HG03060 (cell line): Measurements from ENCODE around the gene USP54.
A peak's percentile ranks its signal among the peaks of the same experiment; 100 is the strongest.

Source experiments
- ATAC-seq: cut with Tn5 transposase; IDR thresholded peaks from one replicate; pipeline ENCODE4 v1.9.1; 2021; ENCODE audit warnings: low read depth, moderate number of reproducible peaks; ENCODE audit not compliant: unreplicated experiment

Gene USP54

GRCh38 chr10:73534857-73535256, 56.3 kb downstream of the USP54 start:
- no peak for ATAC-seq

DNA sequence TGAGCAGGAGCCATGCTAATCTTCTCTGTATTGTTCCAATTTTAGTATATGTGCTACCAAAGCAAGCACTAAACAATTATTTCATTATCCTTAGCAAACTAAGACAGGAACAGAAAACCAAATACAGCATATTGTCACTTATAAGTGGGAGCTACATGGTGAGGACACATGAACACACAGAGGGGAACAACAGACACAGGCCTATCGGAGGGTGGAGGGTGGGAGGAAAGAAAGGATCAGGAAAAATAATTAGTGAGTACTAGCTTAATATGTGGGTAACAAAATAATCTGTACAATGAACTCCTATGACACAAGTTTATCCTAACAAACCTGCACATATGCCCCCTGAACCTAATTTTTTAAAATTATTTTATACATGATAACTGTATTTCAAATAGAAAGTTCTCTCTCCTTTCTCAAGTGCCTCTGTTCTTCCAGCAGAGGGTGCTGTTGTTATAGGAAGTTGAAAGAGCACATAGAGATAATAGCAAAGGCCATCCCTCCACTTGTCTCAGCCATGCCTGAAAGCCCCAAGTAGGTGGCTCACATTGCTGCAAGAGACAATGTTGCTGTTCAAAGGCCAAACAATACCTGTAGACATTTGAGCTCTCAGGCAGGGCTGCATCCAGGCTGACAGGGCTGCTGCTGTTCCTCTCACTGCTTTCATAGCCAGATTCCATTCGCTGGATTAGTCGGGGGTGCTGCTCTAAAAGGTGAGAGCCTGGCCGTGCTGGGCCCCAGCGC, 61.9 kb downstream of the USP54 start:
- no peak for ATAC-seq

- ATAC-seq = no peak
Measured at GRCh38 chr10:73522263-73522662, 68.9 kb downstream of the USP54 start.

- no peak for ATAC-seq
Measured at GRCh38 chr10:73519336-73519735, 71.8 kb downstream of the USP54 start.

DNA sequence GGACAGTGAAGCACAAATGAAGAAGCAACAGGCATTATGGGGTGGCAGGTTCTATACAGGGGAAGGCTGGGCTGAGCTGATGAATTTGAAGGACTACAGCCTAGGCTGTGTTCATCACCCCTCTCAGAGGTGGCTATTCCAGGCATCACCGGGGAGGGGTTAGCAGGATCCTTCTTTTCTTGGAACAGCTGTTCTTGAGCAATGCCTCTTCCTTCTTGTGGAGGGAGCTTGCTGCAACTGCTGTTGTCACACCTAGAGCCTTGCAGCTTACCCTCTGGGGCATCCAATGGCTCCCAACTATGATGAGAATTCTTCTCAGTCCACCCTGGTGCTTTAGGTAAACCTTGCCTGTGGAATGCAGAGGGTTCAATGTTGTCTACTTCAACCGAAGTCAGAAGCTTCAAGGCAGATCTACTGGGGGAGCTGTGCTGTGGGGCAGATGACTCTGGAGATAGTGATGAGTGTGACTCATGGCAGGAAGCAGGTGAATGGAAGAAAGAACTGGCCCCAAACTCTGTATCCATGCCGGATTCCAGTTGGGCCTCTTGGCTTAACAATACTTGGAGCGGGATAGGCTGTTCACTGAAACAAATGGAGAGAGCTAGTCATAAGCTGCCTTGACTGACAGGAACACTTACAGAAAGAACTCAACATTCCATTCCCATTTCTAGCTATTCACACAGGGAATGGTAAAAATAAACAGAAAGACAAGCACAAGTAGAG, 73.8 kb downstream of the USP54 start:
- no peak for ATAC-seq

- ATAC-seq = no peak
Measured at GRCh38 chr10:73512207-73512743, 78.9 kb downstream of the USP54 start.

DNA sequence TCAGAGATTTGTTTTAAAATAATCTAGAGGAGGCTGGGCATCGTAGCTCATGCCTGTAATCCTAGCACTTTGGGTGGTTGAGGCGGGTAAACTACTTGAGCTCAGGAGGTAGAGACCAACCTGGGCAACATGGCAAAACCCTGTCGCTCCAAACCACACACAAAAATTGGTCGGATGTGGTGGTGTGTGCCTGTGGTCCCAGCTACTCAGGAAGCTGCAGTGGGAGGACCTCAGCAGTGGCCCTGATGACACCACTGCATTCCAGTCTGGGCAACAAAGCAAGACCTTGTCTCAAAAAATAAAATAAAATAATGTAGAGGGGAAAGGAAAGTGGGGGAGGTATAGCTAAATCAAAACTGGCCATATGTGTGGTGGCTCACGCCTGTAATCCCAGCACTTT, 81.4 kb downstream of the USP54 start:
- ATAC-seq = no peak

DNA sequence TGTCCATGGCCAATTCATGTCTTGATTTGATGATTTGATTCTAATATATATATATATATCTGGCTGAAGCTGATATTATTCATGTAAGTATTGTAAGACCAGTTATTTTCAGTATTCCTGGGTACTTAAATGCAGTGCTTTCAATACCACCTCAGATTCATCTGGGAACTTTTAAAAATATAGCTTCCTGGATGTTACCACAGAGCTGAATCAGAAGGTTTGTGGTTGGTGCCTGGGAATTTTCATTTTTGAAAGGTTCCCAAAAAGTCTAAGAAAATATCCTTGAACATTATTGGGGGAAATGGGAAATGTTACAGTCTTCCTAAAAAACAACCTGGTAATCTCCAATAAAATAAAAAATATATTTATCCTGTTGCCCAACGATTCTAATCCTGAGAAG, 84.7 kb downstream of the USP54 start:
- ATAC-seq = no peak

- ATAC-seq = no peak
Measured at GRCh38 chr10:73506074-73506473, 85.1 kb downstream of the USP54 start.

DNA sequence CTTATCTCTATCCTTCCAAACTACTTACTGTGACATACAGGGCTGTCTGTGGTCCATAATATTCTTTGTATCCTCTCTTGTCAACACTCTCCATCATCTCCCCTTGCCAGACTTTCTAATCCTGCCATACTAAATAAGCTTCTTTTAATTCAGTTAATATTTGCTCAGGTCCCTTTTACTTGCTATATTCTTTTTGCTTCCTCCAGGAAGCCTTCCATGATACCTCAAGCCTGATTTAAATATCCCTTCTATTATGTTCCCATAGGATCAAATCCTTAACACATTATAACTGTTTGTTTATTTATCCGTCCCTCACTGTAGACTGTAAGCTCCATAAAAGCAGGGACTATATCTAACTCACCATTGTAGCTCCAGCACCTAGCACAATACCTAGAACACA, 88.1 kb downstream of the USP54 start:
- no peak for ATAC-seq

- ATAC-seq = no peak
Measured at GRCh38 chr10:73501651-73502050, 89.5 kb downstream of the USP54 start.

- ATAC-seq = no peak
Measured at GRCh38 chr10:73497623-73498022, 93.5 kb downstream of the USP54 start.

DNA sequence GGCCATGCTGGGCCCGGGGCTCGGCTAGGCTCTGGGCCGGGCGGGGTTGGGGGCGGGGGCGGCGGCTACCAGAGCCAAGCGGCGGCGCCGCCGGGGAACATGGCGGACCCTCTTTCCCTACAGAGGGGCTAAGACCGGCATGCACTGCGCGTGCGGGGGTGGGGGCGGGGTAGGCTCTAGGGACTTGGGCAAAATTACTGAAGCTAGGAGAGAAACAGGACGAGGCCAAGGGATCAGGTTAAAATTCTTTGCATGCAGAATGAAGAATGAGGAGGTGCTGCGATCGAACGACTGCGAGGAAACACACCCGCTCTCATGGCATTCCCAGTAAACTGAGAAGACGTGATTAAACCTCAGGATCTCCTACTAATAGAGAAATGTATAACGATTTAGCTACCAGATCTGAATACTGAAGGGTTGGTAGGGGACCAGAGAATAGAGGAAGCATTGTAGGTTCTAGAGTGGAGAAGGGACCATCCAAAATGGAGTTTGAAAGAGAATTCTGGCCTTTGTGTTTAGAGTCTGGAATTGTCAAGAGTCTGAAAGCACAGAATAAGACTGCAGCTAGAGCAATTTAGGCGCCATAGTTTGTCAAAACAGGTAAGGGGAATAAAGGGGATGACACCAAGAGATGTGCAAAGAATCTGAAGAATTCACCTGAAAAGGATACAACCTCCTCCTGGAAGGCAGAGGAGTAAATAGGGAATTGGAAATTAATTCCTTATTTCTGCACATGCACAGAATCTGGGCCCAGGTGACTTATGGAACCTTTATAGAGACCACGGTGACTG, 95.1 kb downstream of the USP54 start, which contains the start of gene PPP3CB:
Gene PPP3CB (minus strand): TSS at position 141 of the 791 bp plus-strand sequence. CDS start 135 bp downstream, at position 6.
- peak; percentile 30 for ATAC-seq

- peak; percentile 77 for ATAC-seq
Measured at GRCh38 chr10:73495226-73495883, 95.8 kb downstream of the USP54 start.

GRCh38 chr10:73494877-73495225, 96.3 kb downstream of the USP54 start:
- no peak for ATAC-seq

GRCh38 chr10:73494213-73494612, 96.9 kb downstream of the USP54 start:
- ATAC-seq = no peak

GRCh38 chr10:73493781-73494180, 97.4 kb downstream of the USP54 start:
- no peak for ATAC-seq

DNA sequence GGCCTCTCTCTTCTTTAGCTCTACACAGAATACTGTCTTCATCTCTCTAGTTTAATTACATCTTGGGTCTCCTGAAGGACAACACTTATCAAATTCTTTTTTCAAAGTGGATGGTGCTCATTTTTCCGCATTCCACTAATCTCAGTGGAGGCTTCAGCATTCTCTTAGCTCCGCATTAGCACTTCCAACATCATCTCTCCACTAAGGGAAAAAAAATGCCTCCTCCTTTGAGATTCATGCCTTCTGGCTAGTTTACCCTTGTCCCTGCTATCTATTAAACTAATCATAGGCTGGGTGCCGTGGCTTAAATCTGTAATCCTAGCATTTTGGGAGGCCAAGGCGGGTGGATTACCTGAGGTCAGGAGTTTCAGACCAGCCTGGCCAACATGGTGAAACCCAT, 104.5 kb downstream of the USP54 start:
- no peak for ATAC-seq

GRCh38 chr10:73485320-73485719, 105.8 kb downstream of the USP54 start:
- ATAC-seq = no peak

DNA sequence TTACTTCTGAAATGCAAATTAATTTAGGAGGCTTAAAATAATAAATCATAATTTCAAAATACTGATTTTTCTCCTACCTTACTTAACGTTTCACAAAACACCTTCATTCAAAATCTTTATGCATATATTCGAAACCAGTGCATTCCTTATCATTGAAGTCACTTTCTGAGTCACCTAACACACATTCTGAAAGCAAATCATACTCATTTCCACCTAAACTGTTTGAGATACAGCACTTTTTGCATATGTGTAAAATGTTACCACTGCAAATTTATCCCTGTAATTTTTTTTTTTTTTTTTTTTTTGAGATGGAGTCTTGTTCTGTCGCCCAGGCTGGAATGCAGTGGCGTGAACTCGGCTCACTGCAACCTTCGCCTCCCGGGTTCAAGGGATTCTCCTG, 111.0 kb downstream of the USP54 start:
- no peak for ATAC-seq

- ATAC-seq = no peak
Measured at GRCh38 chr10:73478636-73479035, 112.5 kb downstream of the USP54 start.
